NCI-H1436 (cell line): ENCODE results near the gene INSYN1.

Source experiments
- DNase-seq: peaks from one replicate; lab custom pipeline; 2025; lab: John Stamatoyannopoulos, UW

INSYN1 gene

GRCh38 chr15:73777741-73778140 lies 24.6 kb upstream of the INSYN1 start:
- no peak for DNase-seq

- DNase-seq = no peak
These were observed 20.3 kb upstream of the INSYN1 start for GRCh38 chr15:73773428-73773827.

- DNase-seq = peak; percentile 56
These were observed 18.4 kb upstream of the INSYN1 start for GRCh38 chr15:73771385-73772045.

- DNase-seq = no peak
These were observed 16.9 kb upstream of the INSYN1 start for GRCh38 chr15:73770050-73770449.

GRCh38 chr15:73767806-73768501 lies 14.8 kb upstream of the INSYN1 start:
- no peak for DNase-seq

GRCh38 chr15:73766598-73766997 lies 13.4 kb upstream of the INSYN1 start:
- DNase-seq = no peak

- DNase-seq = no peak
These were observed 12.6 kb upstream of the INSYN1 start for GRCh38 chr15:73765778-73766177.

- no peak for DNase-seq
These were observed 10.8 kb upstream of the INSYN1 start for GRCh38 chr15:73763931-73764330.

GRCh38 chr15:73760330-73761329 lies 7.5 kb upstream of the INSYN1 start:
- DNase-seq = no peak

GRCh38 chr15:73758461-73758860 lies 5.3 kb upstream of the INSYN1 start:
- DNase-seq = no peak

GRCh38 chr15:73757571-73757970 lies 4.4 kb upstream of the INSYN1 start:
- no peak for DNase-seq

GRCh38 chr15:73756947-73757513 lies 3.9 kb upstream of the INSYN1 start:
- DNase-seq = no peak

GRCh38 chr15:73756390-73756789 lies 3.2 kb upstream of the INSYN1 start:
- DNase-seq = no peak

GRCh38 chr15:73755946-73756345 lies 2.8 kb upstream of the INSYN1 start:
- no peak for DNase-seq

- no peak for DNase-seq
These were observed 2.3 kb upstream of the INSYN1 start for GRCh38 chr15:73755481-73755880.

GRCh38 chr15:73754461-73754860 lies 1.3 kb upstream of the INSYN1 start:
- DNase-seq = no peak

GRCh38 chr15:73752806-73753193 lies 351 bp downstream of the INSYN1 start:
- no peak for DNase-seq

- no peak for DNase-seq
These were observed 999 bp downstream of the INSYN1 start for GRCh38 chr15:73751899-73752805.

- DNase-seq = no peak
These were observed 1.6 kb downstream of the INSYN1 start for GRCh38 chr15:73751511-73751898.

GRCh38 chr15:73750951-73751350 lies 2.2 kb downstream of the INSYN1 start:
- DNase-seq = no peak

GRCh38 chr15:73750438-73750837 lies 2.7 kb downstream of the INSYN1 start:
- DNase-seq = no peak
